ENCODE results near the gene IVD. TPM values are rescaled to one million over a fixed set of nuclear protein-coding genes. Genes with fewer than 3 reads are reported as not detected.

Gene IVD
- total and polyA plus RNA-seq, 2 of the 8 experiments (the other 6 are each of a cell fraction or from before 2014, with no cell fraction given): 55.2 to 78.8 TPM

- TF ChIP-seq USF2 (IDR thresholded peaks at IDR 0.05; ENCODE audit: low read length) (no peak), EZH2 (IDR thresholded peaks at IDR 0.05; ENCODE audit: low read depth, low read length, severe bottlenecking) (no peak), EP300 (IDR thresholded peaks at IDR 0.05; ENCODE audit: borderline replicate concordance in 1 of 2, low read depth in 2 of 2, low read length in 2 of 2) (peak in 1 of 2 experiments; percentile 33; a peak in 1 of 3 replicates), GABPA (IDR thresholded peaks at IDR 0.05; ENCODE audit: borderline replicate concordance, insufficient read depth, low read length) (peak; percentile 99), KDM4A (IDR thresholded peaks at IDR 0.05; ENCODE audit: low read depth, low read length, severe bottlenecking) (peak; percentile 87), TAF7 (optimal IDR thresholded peaks at IDR 0.05; ENCODE audit: borderline replicate concordance, low read depth, low read length) (peak; percentile 77), CEBPB (IDR thresholded peaks at IDR 0.05; ENCODE audit: low read depth, low read length) (peak; percentile 98), CREB1 (IDR thresholded peaks at IDR 0.05) (peak; percentile 68), FOSL1 (IDR thresholded peaks at IDR 0.05; ENCODE audit: insufficient read depth, low read depth, low read length) (no peak), SIN3A (conservative IDR thresholded peaks at IDR 0.05 in 1 of 2, IDR thresholded peaks at IDR 0.05 in 1 of 2; ENCODE audit: low read depth in 1 of 2, low read length in 2 of 2) (peak; percentile 87 to 92; a peak in 3 of 4 replicates), GTF2F1 (IDR thresholded peaks at IDR 0.05; ENCODE audit: borderline replicate concordance, low read depth, low read length) (no peak), SIX5 (IDR thresholded peaks at IDR 0.05; ENCODE audit: low read depth, low read length) (peak; percentile 59), RNF2 (IDR thresholded peaks at IDR 0.05; ENCODE audit: borderline replicate concordance, low read depth, low read length, missing control alignments, poor library complexity, severe bottlenecking) (no peak), SAP30 (IDR thresholded peaks at IDR 0.05; ENCODE audit: insufficient read depth, insufficient replicate concordance, low read length) (peak; percentile 68)
- TF ChIP-seq, protein P1, sequence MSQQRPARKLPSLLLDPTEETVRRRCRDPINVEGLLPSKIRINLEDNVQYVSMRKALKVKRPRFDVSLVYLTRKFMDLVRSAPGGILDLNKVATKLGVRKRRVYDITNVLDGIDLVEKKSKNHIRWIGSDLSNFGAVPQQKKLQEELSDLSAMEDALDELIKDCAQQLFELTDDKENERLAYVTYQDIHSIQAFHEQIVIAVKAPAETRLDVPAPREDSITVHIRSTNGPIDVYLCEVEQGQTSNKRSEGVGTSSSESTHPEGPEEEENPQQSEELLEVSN (IDR thresholded peaks at IDR 0.05): 0 out of 2 replicates have a peak, but pooled peaks have one; percentile 27
These were observed 22.8 kb upstream of the IVD start, which contains the start of gene KNSTRN (continued) for GRCh38 chr15:40382580-40383456.
